Measurements from ENCODE around the gene TCF25.

Gene TCF25

DNA sequence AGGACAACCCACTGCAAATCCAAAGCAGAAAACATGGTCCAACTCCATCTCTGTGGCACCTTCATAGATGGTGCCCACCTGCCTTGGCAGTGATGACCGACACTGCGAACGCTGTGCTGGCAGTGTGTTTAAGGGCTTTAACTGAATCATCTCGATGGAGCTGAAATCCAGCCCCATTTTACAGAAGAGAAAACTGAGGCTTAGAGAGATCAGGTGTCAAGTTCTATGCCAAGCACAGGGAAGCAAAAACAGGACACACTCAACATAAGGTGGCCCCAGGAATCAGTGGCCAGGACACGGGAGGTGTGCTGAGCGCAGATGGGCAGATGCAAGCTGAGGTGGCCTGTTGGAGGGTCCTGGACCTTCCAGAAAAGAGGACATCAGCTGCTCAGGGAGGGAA, 10.7 kb upstream of the TCF25 start:
- no peaks in the 10 kb centered on the region for H4K20me1 ChIP-seq (ENCODE audit: low read depth, low read length)
- no peaks in the 10 kb centered on the region for H3K36me3 ChIP-seq (ENCODE audit: low read length)
- no peaks in the 10 kb centered on the region for H3K9me2 ChIP-seq (replicated peaks; ENCODE audit: insufficient read depth, low read length)
- no peak overlapping the region for H3K4me3 ChIP-seq (ENCODE audit: insufficient read depth, low read length, poor library complexity, severe bottlenecking)
- no peak overlapping the region for H3K27ac ChIP-seq (ENCODE audit: low read depth, low read length)
- no peak overlapping the region for H2AFZ ChIP-seq (ENCODE audit: low read depth, low read length, severe bottlenecking)
- TF ChIP-seq EZH2phosphoT487 (conservative IDR thresholded peaks at IDR 0.05; ENCODE audit: low read length), result no peak
- TF ChIP-seq, protein P1, sequence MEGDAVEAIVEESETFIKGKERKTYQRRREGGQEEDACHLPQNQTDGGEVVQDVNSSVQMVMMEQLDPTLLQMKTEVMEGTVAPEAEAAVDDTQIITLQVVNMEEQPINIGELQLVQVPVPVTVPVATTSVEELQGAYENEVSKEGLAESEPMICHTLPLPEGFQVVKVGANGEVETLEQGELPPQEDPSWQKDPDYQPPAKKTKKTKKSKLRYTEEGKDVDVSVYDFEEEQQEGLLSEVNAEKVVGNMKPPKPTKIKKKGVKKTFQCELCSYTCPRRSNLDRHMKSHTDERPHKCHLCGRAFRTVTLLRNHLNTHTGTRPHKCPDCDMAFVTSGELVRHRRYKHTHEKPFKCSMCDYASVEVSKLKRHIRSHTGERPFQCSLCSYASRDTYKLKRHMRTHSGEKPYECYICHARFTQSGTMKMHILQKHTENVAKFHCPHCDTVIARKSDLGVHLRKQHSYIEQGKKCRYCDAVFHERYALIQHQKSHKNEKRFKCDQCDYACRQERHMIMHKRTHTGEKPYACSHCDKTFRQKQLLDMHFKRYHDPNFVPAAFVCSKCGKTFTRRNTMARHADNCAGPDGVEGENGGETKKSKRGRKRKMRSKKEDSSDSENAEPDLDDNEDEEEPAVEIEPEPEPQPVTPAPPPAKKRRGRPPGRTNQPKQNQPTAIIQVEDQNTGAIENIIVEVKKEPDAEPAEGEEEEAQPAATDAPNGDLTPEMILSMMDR (IDR thresholded peaks at IDR 0.05; ENCODE audit: insufficient read depth, low read length, poor library complexity, severe bottlenecking), result no peak
- H3F3A ChIP-seq (ENCODE audit: insufficient read depth), result no peaks in the 10 kb centered on the region
- no peaks in the 10 kb centered on the region for H3K79me2 ChIP-seq (ENCODE audit: insufficient read depth, low read length)
- no peak overlapping the region for H3K9ac ChIP-seq (ENCODE audit: low read length)
- no peaks in the 10 kb centered on the region for H3K27me3 ChIP-seq (ENCODE audit: low read length)
- no peaks in the 10 kb centered on the region; the same call in 1 of the 2 replicates for H3K9me3 ChIP-seq (ENCODE audit: insufficient read depth, low read length)
- no peak overlapping the region for H3K4me2 ChIP-seq (ENCODE audit: low read depth, low read length, poor library complexity, severe bottlenecking)

DNA sequence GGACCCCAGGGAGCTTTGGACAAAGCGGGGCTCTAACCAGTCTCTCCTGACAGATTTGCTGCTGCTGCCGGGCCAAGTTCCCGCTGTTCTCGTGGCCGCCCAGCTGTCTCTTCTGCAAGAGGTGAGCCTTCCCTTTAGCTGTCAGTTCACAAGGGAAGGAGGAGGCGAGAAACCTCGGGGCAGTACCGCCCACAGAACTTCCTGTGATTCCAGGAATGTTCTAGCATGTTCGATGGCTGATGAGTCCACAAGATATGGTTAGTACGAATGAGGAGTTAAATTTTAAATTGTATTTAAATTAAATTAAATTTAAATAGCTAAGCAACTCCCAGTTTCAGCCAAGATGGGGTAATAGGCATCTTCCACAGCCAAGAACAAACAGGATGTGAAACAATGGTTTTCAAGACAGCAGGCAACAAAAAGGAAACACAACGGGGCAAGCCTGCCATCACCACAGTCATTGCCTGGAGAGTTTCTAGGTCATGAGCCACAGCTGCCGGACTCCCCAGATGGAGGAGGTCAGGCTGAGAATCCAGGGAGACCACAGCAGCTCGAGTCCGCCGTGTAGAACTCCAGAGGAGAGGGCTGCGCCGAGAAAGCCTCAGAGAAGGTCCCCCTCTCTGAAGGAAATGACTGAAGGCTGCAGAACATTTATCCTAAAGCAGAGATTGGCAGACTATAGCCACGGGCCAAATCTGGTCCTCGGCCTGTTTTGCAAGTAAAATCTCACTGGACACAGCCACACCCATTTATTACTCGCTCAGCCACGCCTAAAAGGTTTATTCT, 9.5 kb upstream of the TCF25 start:
- no peaks in the 10 kb centered on the region for H3K27me3 ChIP-seq (ENCODE audit: low read length)
- H3K4me3 ChIP-seq (ENCODE audit: insufficient read depth, low read length, poor library complexity, severe bottlenecking), result no peak overlapping the region
- H4K20me1 ChIP-seq (ENCODE audit: low read depth, low read length), result no peaks in the 10 kb centered on the region
- no peak overlapping the region for H3K4me2 ChIP-seq (ENCODE audit: low read depth, low read length, poor library complexity, severe bottlenecking)
- H3K9me2 ChIP-seq (replicated peaks; ENCODE audit: insufficient read depth, low read length), result no peaks in the 10 kb centered on the region
- H3K36me3 ChIP-seq (ENCODE audit: low read length), result no peaks in the 10 kb centered on the region
- no peaks in the 10 kb centered on the region; the same call in 1 of the 2 replicates for H3K9me3 ChIP-seq (ENCODE audit: insufficient read depth, low read length)
- no peak overlapping the region for H3K9ac ChIP-seq (ENCODE audit: low read length)
- H3F3A ChIP-seq (ENCODE audit: insufficient read depth), result no peaks in the 10 kb centered on the region
- no peaks in the 10 kb centered on the region for H3K79me2 ChIP-seq (ENCODE audit: insufficient read depth, low read length)
- no peak overlapping the region for H3K27ac ChIP-seq (ENCODE audit: low read depth, low read length)
- TF ChIP-seq, protein P1 (IDR thresholded peaks at IDR 0.05; ENCODE audit: insufficient read depth, low read length, poor library complexity, severe bottlenecking), result no peak
- no peak for TF ChIP-seq EZH2phosphoT487 (conservative IDR thresholded peaks at IDR 0.05; ENCODE audit: low read length)
- H2AFZ ChIP-seq (ENCODE audit: low read depth, low read length, severe bottlenecking), result no peak overlapping the region

DNA sequence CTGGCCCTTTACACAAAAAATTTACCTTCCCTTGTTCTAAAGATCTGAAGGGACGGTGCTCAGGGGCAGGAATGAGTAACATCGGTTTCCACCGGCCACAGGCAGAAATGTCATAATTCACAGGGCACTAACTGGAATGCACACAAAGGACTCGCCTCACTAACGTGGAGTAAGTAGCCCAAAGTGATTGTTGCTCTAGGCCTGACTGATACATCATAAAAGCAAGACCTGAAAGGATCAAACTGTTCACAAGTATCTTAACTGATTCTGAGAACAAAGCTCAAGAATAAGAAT, 8.9 kb upstream of the TCF25 start:
- Histone ChIP-seq H4K20me1 (ENCODE audit: low read depth, low read length) (no peaks in the 10 kb centered on the region), H3K36me3 (ENCODE audit: low read length) (no peaks in the 10 kb centered on the region)

More for the DNA sequence above, 8.9 kb upstream of the TCF25 start:
- Histone ChIP-seq H3K27me3 (ENCODE audit: low read length) (no peaks in the 10 kb centered on the region), H3K27ac (ENCODE audit: low read depth, low read length) (no peak overlapping the region), H3K4me3 (ENCODE audit: insufficient read depth, low read length, poor library complexity, severe bottlenecking) (no peak overlapping the region), H3K79me2 (ENCODE audit: insufficient read depth, low read length) (no peaks in the 10 kb centered on the region), H2AFZ (ENCODE audit: low read depth, low read length, severe bottlenecking) (no peak overlapping the region), H3K9me2 (replicated peaks; ENCODE audit: insufficient read depth, low read length) (no peaks in the 10 kb centered on the region), H3K4me2 (ENCODE audit: low read depth, low read length, poor library complexity, severe bottlenecking) (no peak overlapping the region), H3K9me3 (ENCODE audit: insufficient read depth, low read length) (no peaks in the 10 kb centered on the region; the same call in 1 of the 2 replicates), H3F3A (ENCODE audit: insufficient read depth) (no peaks in the 10 kb centered on the region), H3K9ac (ENCODE audit: low read length) (no peak overlapping the region)
- no peak for TF ChIP-seq EZH2phosphoT487 (conservative IDR thresholded peaks at IDR 0.05; ENCODE audit: low read length)
- TF ChIP-seq, protein P1 (IDR thresholded peaks at IDR 0.05; ENCODE audit: insufficient read depth, low read length, poor library complexity, severe bottlenecking), result no peak

Measured in SU-DHL-6 (cell line).